ENCODE results near the gene CRB3. TPM values are rescaled to one million over a fixed set of nuclear protein-coding genes. Genes with fewer than 3 reads are reported as not detected.
A peak's percentile ranks its signal among the peaks of the same experiment; 100 is the strongest.

CRB3 gene
- total and polyA plus RNA-seq, 9 donors, result 0.33 to 30.1 (median 1.4) TPM; not detected in 2

- peak in 3 of 5 donors; percentile 13 to 52 (median 41) for DNase-seq
- Histone ChIP-seq H3K9me3 (peaks cover 0 to 9% of the 10 kb centered on the region in 2 donors), H3K27me3 (no peaks in the 10 kb centered on the region), H3K4me3 (peak overlapping the region; percentile 76), H3K4me1 (ENCODE audit: insufficient read depth) (peaks cover 10% of the 10 kb centered on the region), H3K36me3 (no peaks in the 10 kb centered on the region), H3K27ac (peak overlapping the region; percentile 28 to 75)
- 17 to 24% (median 23%) methylated on average over 12 to 16 of the region's 16 CpGs for WGBS, 3 donors
- TF ChIP-seq, protein P1, sequence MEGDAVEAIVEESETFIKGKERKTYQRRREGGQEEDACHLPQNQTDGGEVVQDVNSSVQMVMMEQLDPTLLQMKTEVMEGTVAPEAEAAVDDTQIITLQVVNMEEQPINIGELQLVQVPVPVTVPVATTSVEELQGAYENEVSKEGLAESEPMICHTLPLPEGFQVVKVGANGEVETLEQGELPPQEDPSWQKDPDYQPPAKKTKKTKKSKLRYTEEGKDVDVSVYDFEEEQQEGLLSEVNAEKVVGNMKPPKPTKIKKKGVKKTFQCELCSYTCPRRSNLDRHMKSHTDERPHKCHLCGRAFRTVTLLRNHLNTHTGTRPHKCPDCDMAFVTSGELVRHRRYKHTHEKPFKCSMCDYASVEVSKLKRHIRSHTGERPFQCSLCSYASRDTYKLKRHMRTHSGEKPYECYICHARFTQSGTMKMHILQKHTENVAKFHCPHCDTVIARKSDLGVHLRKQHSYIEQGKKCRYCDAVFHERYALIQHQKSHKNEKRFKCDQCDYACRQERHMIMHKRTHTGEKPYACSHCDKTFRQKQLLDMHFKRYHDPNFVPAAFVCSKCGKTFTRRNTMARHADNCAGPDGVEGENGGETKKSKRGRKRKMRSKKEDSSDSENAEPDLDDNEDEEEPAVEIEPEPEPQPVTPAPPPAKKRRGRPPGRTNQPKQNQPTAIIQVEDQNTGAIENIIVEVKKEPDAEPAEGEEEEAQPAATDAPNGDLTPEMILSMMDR (IDR thresholded peaks at IDR 0.05), result no peak
- no peak for TF ChIP-seq POLR2A (IDR thresholded peaks at IDR 0.05)
- TF ChIP-seq EP300 (IDR thresholded peaks at IDR 0.05), result no peak
- intact Hi-C loops (cut with DNase I), result no loop called here
Observed at GRCh38 chr19:6458695-6459261, 5.3 kb upstream of the CRB3 start.

GRCh38 chr19:6459262-6460098, 4.6 kb upstream of the CRB3 start, which contains the start of gene SLC25A23:
TSS of gene SLC25A23 (minus strand) at chr19:6459792. CDS start at chr19:6459628, 164 bp downstream.
- DNase-seq, result peak; percentile 59 to 77 (median 66)
- intact Hi-C loops (cut with DNase I), result no loop called here
- H3K4me3 ChIP-seq, result peak within 1 kb of the TSS; percentile 76
- H3K9me3 ChIP-seq, result peaks cover 0 to 2% of the 10 kb centered on the region in 2 donors
- H3K36me3 ChIP-seq, result no peaks in the 10 kb centered on the region
- peak within 1 kb of the TSS; percentile 28 to 75 for H3K27ac ChIP-seq
- H3K4me1 ChIP-seq (ENCODE audit: insufficient read depth), result peaks cover 10% of the 10 kb centered on the region
- 0 to 1% (median 1%) methylated on average over 34 to 70 of the region's 70 CpGs for WGBS, 3 donors
- TF ChIP-seq, protein P1 (IDR thresholded peaks at IDR 0.05), result no peak
- TF ChIP-seq EP300 (IDR thresholded peaks at IDR 0.05) (no peak), POLR2A (IDR thresholded peaks at IDR 0.05) (no peak)
- H3K27me3 ChIP-seq, result no peaks in the 10 kb centered on the region

DNA sequence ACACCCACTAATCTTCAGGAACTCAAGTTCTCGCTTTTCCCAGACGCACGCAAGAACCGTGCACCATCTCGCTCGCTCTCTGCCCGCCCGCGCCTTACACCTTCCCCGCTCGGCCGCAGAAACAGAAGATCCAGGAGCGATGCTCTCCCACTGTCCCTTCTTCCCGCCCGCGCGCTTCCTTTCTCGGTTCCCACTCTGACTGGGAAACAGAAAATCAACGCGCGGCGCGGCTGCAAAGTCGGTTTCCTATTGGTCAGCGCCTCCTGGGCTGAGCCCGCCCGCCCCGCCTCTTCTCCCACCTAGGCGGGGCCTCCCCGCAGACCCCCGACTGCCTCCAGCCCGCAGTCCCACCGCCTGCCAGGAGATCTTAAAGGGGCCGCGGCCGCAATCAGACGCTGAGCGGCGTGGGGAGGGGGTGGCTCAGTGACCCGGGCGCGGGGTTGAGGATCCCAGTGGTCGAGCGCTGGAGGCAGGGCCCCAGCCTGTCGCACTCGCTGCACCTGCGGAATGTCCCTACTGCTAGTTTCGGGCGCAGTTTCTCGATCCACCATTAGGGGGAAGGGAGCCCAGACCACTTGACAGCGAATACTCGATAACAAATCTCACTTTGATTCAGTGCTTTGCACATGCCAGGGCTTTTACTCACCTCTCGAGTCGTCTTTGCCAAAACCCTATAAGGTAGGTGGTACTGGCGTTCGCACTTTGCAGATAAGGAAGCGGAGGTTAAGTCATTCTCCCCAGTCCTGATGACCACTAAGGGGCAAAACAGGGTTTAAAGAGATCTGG, 3.8 kb upstream of the CRB3 start:
- Histone ChIP-seq H3K9me3 (no peaks in the 10 kb centered on the region), H3K4me3 (peak overlapping the region; percentile 76), H3K4me1 (ENCODE audit: insufficient read depth) (peaks cover 10% of the 10 kb centered on the region), H3K27me3 (no peaks in the 10 kb centered on the region), H3K27ac (no peak overlapping the region), H3K36me3 (no peaks in the 10 kb centered on the region)
- TF ChIP-seq, protein P1 (IDR thresholded peaks at IDR 0.05), result peak in 2 of 3 donors; percentile 70 to 80
- no peak for TF ChIP-seq EP300 (IDR thresholded peaks at IDR 0.05)
- TF ChIP-seq POLR2A (IDR thresholded peaks at IDR 0.05), result no peak
- peak; percentile 95 to 97 (median 96) for DNase-seq
- 0 to 1% (median 1%) methylated on average over 44 to 57 of the region's 57 CpGs for WGBS, 3 donors
- intact Hi-C loops (cut with DNase I), result no loop called here

- Histone ChIP-seq H3K27me3 (no peaks in the 10 kb centered on the region), H3K36me3 (no peaks in the 10 kb centered on the region), H3K9me3 (no peaks in the 10 kb centered on the region), H3K4me1 (ENCODE audit: insufficient read depth) (peaks cover 1% of the 10 kb centered on the region), H3K27ac (no peak overlapping the region), H3K4me3 (peak overlapping the region; percentile 31)
- intact Hi-C loops (cut with DNase I), result no loop called here
- TF ChIP-seq, protein P1 (IDR thresholded peaks at IDR 0.05), result no peak
- TF ChIP-seq EP300 (IDR thresholded peaks at IDR 0.05), result no peak
- no peak for TF ChIP-seq POLR2A (IDR thresholded peaks at IDR 0.05)
- DNase-seq, result no peak
- 34 to 48% (median 47%) methylated on average over 9 of the region's 9 CpGs for WGBS, 3 donors
Observed at GRCh38 chr19:6465006-6465405, 935 bp downstream of the CRB3 start.

Measured in ovary (tissue), 9 donors.